Dermis microvascular lymphatic vessel endothelial cell (primary cell): ENCODE data around the gene IDH1. TPM values are rescaled to one million over a fixed set of nuclear protein-coding genes. Genes with fewer than 3 reads are reported as not detected.
"Not testable (repeated sequence)": the region's sequence is repeated elsewhere in the genome, so short reads cannot be mapped to it uniquely, and the experiment has no call there.

ENCODE experiments used
- DNase-seq, 2 donors: peaks; one replicate each; pipeline versions ENCODE4 v3.0.0 to v3.0.0-alpha.2; 2010; ENCODE audit warnings: low read depth in 2 of 2
- total RNA-seq: library from RNA; depleted of rRNA; stranded (reverse); fragments of >200 nt; gene quantifications from 2 replicates; pipeline ENCODE4 v1.2.1, GENCODE V29; 2014

IDH1 gene
- total RNA-seq, 1 donor from 2014 or later: 118 TPM

GRCh38 chr2:208256849-208257813 is 2.3 kb upstream of the IDH1 start:
- not testable (repeated sequence) for DNase-seq

GRCh38 chr2:208256192-208256782 is 1.4 kb upstream of the IDH1 start:
- DNase-seq: no peak

GRCh38 chr2:208255557-208256106 is 761 bp upstream of the IDH1 start:
- DNase-seq: no peak

- DNase-seq: peak; percentile 26 to 78
Measured at GRCh38 chr2:208254118-208254870, 577 bp downstream of the IDH1 start.

GRCh38 chr2:208253600-208254117 is 1.2 kb downstream of the IDH1 start:
- peak in 1 of 2 donors; percentile 3 for DNase-seq

- DNase-seq: no peak
Measured at GRCh38 chr2:208252716-208253492, 2.0 kb downstream of the IDH1 start.

GRCh38 chr2:208251098-208251497 is 3.8 kb downstream of the IDH1 start:
- DNase-seq: no peak

- DNase-seq: peak in 1 of 2 donors; percentile 23
Measured at GRCh38 chr2:208250388-208250787, 4.5 kb downstream of the IDH1 start.

- DNase-seq: no peak
Measured at GRCh38 chr2:208249296-208249695, 5.6 kb downstream of the IDH1 start.

- DNase-seq: no peak
Measured at GRCh38 chr2:208248601-208249000, 6.3 kb downstream of the IDH1 start.

GRCh38 chr2:208245746-208246145 is 9.1 kb downstream of the IDH1 start:
- DNase-seq: no peak

- DNase-seq: no peak
Measured at GRCh38 chr2:208244422-208244821, 10.4 kb downstream of the IDH1 start.

- DNase-seq: no peak
Measured at GRCh38 chr2:208240619-208241209, 14.2 kb downstream of the IDH1 start.

GRCh38 chr2:208239770-208240493 is 14.9 kb downstream of the IDH1 start:
- no peak for DNase-seq

GRCh38 chr2:208235860-208236259 is 19.0 kb downstream of the IDH1 start:
- no peak for DNase-seq

GRCh38 chr2:208234786-208235185 is 20.1 kb downstream of the IDH1 start:
- DNase-seq: no peak

GRCh38 chr2:208228476-208228875 is 26.4 kb downstream of the IDH1 start:
- DNase-seq: peak in 1 of 2 donors; percentile 63

- DNase-seq: no peak
Measured at GRCh38 chr2:208227581-208228232, 27.2 kb downstream of the IDH1 start.

- DNase-seq: no peak
Measured at GRCh38 chr2:208224802-208225201, 30.1 kb downstream of the IDH1 start.
